Memory B cell (primary cell): Measurements from ENCODE around the gene CD302.
"Not testable (repeated sequence)": the region's sequence is repeated elsewhere in the genome, so short reads cannot be mapped to it uniquely, and the experiment has no call there.

ENCODE experiments used
- ATAC-seq: fragments of 150-1000 bp; cut with Tn5 transposase; 2 replicates; pipeline ENCODE4 v1.10.0; 2021; ENCODE audit warnings: low read depth, mild to moderate bottlenecking, moderate library complexity
- DNase-seq, 2 donors: peaks; one replicate each; pipeline ENCODE4 v3.0.0; 2022; ENCODE audit warnings: low spot score in 2 of 2
- H3K27ac Mint-ChIP-seq: one replicate; pipeline ENCODE4 v1.8.0; 2022; ENCODE audit warnings: mild to moderate bottlenecking, moderate library complexity, mixed read lengths
- H3K27me3 Mint-ChIP-seq: one replicate; pipeline ENCODE4 v1.8.0; 2022; ENCODE audit warnings: mixed read lengths
- H3K36me3 Mint-ChIP-seq: one replicate; pipeline ENCODE4 v1.8.0; 2022; ENCODE audit warnings: mild to moderate bottlenecking, mixed read lengths
- H3K4me1 Mint-ChIP-seq: one replicate; pipeline ENCODE4 v1.8.0; 2022; ENCODE audit warnings: mixed read lengths
- H3K4me3 Mint-ChIP-seq: one replicate; pipeline ENCODE4 v1.8.0; 2022; ENCODE audit warnings: mild to moderate bottlenecking, moderate library complexity, mixed read lengths
- H3K9me3 Mint-ChIP-seq: one replicate; pipeline ENCODE4 v1.8.0; 2022; ENCODE audit warnings: mixed read lengths

The CD302 gene

DNA sequence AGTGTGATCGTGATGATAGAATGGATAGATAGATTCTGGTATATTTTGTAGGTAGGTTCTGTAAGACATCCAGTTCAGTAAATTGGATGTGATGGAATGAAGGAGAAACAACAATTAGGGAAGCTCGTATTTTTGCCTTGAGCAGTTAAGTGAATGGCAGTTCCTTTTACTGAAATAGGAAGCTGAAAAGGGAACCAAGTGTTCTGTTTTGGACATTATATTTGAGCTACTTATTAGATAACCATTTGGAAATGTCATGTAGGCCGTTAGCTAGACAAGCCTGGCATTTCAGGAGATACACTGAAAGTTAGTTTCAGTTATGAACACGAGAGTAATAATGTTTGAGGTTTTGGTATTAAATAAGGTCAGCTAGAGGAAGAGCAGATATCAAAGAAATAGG, 44.2 kb downstream of the CD302 start:
- H3K4me1 Mint-ChIP-seq, result peaks cover 3% of the 10 kb centered on the region
- H3K4me3 Mint-ChIP-seq, result no peak overlapping the region
- peaks cover 18% of the 10 kb centered on the region for H3K36me3 Mint-ChIP-seq
- DNase-seq (no peak), ATAC-seq (no peak)
- H3K27ac Mint-ChIP-seq, result no peak overlapping the region
- H3K9me3 Mint-ChIP-seq, result no peaks in the 10 kb centered on the region
- no peaks in the 10 kb centered on the region for H3K27me3 Mint-ChIP-seq

DNA sequence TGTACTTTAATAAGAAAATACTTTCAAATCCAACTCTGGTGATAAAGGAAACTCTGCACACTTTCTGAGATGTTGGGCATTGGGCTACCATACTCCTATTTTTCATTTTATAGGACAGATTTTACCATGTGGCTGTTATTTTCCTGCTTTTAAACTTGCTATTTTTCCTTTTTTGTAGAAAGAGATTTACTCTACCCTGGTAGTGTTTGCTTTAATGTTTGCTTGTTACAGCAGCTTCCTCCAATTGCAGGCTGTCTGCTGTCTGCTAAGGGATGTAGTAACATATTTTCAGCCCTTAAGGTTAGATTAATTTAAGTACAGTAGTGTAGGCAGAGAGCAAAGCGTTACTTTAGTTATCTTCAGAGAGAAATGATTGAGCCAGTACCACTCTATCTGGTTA, 47.1 kb downstream of the CD302 start:
- H3K4me3 Mint-ChIP-seq, result no peak overlapping the region
- peaks cover 3% of the 10 kb centered on the region for H3K4me1 Mint-ChIP-seq
- no peaks in the 10 kb centered on the region for H3K9me3 Mint-ChIP-seq
- no peaks in the 10 kb centered on the region for H3K27me3 Mint-ChIP-seq
- peaks cover 22% of the 10 kb centered on the region for H3K36me3 Mint-ChIP-seq
- no peak overlapping the region for H3K27ac Mint-ChIP-seq
- DNase-seq (no peak), ATAC-seq (no peak)

DNA sequence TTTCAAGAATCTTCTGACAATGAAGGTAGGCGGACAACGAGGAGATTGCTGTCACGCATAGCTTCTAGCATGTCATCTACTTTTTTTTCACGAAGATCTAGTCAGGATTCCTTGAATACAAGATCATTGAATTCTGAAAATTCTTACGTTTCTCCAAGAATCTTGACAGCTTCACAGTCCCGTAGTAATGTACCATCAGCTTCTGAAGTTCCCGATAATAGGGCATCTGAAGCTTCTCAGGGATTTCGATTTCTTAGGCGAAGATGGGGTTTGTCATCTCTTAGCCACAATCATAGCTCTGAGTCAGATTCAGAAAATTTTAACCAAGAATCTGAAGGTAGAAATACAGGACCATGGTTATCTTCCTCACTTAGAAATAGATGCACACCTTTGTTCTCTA, 49.9 kb downstream of the CD302 start:
- Mint-ChIP-seq H3K4me3 (no peak overlapping the region), H3K9me3 (no peaks in the 10 kb centered on the region), H3K27ac (no peak overlapping the region), H3K27me3 (no peaks in the 10 kb centered on the region), H3K4me1 (peaks cover 3% of the 10 kb centered on the region), H3K36me3 (peaks cover 36% of the 10 kb centered on the region)
- ATAC-seq (no peak), DNase-seq (no peak)

GRCh38 chr2:159745237-159745636, 52.8 kb downstream of the CD302 start:
- not testable (repeated sequence) for ATAC-seq, H3K27me3 Mint-ChIP-seq, DNase-seq, H3K4me3 Mint-ChIP-seq, H3K4me1 Mint-ChIP-seq, H3K9me3 Mint-ChIP-seq, H3K27ac Mint-ChIP-seq
- peaks cover 29% of the 10 kb centered on the region for H3K36me3 Mint-ChIP-seq

DNA sequence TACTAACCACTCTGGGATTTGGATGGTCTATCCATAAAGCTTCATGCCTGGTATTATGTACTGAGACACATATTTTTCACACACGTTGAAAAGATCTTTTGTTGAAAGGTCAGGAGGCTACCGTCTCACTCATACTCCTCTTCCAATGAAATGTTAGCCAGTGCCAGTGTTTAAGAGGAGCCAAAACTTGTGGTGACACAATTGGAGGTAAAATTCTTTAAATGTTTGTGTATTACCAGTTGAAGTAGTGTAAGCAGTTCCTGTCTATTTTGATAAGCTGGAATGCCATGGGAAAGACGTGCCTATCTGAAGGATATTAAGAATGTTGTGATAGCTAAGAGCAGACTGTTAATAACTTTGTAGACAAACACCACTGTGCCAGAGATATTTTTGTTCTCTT, 53.6 kb downstream of the CD302 start:
- H3K36me3 Mint-ChIP-seq, result peaks cover 33% of the 10 kb centered on the region

GRCh38 chr2:159742846-159743245, 55.2 kb downstream of the CD302 start:
- DNase-seq (no peak), ATAC-seq (no peak)
- H3K36me3 Mint-ChIP-seq, result peaks cover 28% of the 10 kb centered on the region
- peak overlapping the region; percentile 50 for H3K27ac Mint-ChIP-seq
- no peak overlapping the region for H3K4me3 Mint-ChIP-seq
- H3K4me1 Mint-ChIP-seq, result peaks cover 6% of the 10 kb centered on the region
- no peaks in the 10 kb centered on the region for H3K27me3 Mint-ChIP-seq
- no peaks in the 10 kb centered on the region for H3K9me3 Mint-ChIP-seq

More for the DNA sequence above, 53.6 kb downstream of the CD302 start:
- DNase-seq (no peak), ATAC-seq (no peak)
- H3K27ac Mint-ChIP-seq, result no peak overlapping the region
- H3K4me1 Mint-ChIP-seq, result peaks cover 4% of the 10 kb centered on the region
- no peak overlapping the region for H3K4me3 Mint-ChIP-seq
- no peaks in the 10 kb centered on the region for H3K9me3 Mint-ChIP-seq
- no peaks in the 10 kb centered on the region for H3K27me3 Mint-ChIP-seq

DNA sequence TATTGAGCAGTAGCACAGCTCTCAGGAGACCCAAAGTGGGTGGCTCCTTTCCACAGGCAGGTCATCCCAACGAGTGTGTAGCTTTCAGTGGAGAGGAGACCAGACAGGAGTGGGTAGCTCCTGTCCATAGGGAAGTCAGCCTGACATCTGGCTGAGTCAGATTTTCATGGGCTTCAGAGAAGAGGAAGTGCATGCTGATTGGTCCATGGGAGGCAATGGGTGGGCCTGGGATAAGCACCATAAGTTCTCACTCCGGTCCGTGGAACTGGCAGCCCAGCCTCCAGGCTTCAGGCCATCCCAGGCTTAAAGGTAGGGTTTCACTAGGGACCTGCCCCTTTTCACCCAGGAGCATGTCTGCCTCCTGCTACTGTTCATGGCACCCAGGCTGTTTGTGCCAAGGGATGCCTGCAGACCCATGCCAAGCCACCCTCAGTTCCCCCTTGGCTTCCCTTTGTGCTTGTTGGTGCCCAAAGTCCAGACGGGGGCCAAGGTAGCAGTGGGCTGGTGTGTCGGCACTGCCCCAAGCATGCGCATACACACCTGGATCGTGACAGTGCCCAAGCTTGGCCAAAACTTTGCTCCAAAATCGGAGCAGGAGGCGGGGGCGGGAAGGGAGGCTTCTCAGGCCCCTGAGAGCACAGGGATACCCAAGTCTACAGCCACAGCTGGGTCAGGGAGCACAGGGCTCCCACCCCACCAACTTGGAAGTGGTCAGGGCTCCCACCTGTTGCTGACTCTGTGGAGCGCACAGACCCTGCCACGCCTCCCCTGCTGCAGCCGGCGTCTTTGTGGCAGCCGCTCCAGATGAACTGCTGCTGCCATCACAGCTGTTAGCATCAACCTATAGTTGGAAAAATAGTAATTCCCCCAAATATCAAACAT, 59.3 kb downstream of the CD302 start:
- ATAC-seq (no peak), DNase-seq (no peak)
- no peak overlapping the region for H3K4me3 Mint-ChIP-seq
- no peaks in the 10 kb centered on the region for H3K27me3 Mint-ChIP-seq
- peaks cover 8% of the 10 kb centered on the region for H3K4me1 Mint-ChIP-seq
- no peaks in the 10 kb centered on the region for H3K9me3 Mint-ChIP-seq
- peaks cover 26% of the 10 kb centered on the region for H3K36me3 Mint-ChIP-seq
- no peak overlapping the region for H3K27ac Mint-ChIP-seq

GRCh38 chr2:159737917-159738296, 60.1 kb downstream of the CD302 start:
- Mint-ChIP-seq H3K36me3 (peaks cover 20% of the 10 kb centered on the region), H3K4me3 (no peak overlapping the region), H3K27me3 (no peaks in the 10 kb centered on the region), H3K4me1 (peaks cover 8% of the 10 kb centered on the region), H3K9me3 (no peaks in the 10 kb centered on the region), H3K27ac (no peak overlapping the region)
- DNase-seq (no peak), ATAC-seq (no peak)

DNA sequence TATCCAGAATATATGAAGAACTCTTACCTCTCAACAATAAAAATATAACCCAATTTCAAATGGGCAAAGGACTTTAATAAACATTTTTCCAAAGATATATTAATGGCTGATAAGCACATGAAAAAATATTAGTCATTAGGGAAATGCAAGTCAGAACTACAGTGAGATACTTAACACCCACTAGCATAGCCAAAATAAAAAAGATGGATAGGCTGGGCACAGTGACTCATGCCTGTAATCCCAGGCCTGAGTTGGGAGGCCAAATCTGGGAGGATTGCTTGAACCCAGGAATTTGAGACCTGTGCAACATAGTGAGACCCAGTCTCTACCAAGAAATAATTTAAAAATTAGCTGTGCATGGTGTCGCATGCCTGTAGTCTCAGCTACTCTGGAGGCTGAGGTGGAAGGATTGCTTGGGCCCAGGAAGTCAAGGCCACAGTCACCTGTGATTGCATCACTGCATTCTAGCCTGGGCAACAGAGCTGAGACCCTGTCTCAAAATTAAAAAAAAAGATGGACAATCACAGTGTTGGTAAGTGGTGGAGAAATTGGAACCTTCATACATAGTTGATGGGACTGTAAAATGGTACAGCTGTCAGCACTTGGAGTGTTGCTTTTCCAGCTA, 60.6 kb downstream of the CD302 start:
- Mint-ChIP-seq H3K36me3 (peaks cover 20% of the 10 kb centered on the region), H3K4me1 (peaks cover 8% of the 10 kb centered on the region), H3K27me3 (no peaks in the 10 kb centered on the region), H3K27ac (no peak overlapping the region), H3K4me3 (no peak overlapping the region), H3K9me3 (no peaks in the 10 kb centered on the region)
- DNase-seq (no peak), ATAC-seq (no peak)

- Mint-ChIP-seq H3K36me3 (peaks cover 19% of the 10 kb centered on the region), H3K27ac (no peak overlapping the region), H3K4me3 (no peak overlapping the region), H3K4me1 (peaks cover 8% of the 10 kb centered on the region), H3K27me3 (no peaks in the 10 kb centered on the region), H3K9me3 (no peaks in the 10 kb centered on the region)
- DNase-seq (no peak), ATAC-seq (no peak)
Measured at GRCh38 chr2:159736048-159736447, 62.0 kb downstream of the CD302 start.

DNA sequence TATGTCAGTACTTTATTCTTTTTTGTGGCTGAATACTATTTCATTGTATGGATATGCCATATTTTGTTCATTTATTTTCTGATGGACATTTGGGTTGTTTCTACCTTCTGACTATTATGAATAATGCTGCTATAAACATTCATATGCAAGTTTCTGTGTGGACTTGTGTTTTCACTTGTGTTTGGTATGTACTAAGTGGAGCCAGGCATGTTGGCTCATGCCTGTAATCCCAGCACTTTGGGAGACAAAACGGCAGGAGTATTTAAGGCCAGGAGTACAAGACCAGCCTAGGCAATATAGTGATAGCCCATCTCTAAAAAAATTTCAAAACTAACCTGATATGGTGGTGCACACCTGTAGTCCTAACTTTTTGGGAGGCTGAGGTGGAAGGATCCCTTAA, 62.4 kb downstream of the CD302 start:
- no peak for ATAC-seq
- Mint-ChIP-seq H3K9me3 (no peaks in the 10 kb centered on the region), H3K27me3 (no peaks in the 10 kb centered on the region), H3K36me3 (peaks cover 23% of the 10 kb centered on the region), H3K4me3 (no peak overlapping the region), H3K4me1 (peaks cover 8% of the 10 kb centered on the region), H3K27ac (no peak overlapping the region)
- no peak for DNase-seq

DNA sequence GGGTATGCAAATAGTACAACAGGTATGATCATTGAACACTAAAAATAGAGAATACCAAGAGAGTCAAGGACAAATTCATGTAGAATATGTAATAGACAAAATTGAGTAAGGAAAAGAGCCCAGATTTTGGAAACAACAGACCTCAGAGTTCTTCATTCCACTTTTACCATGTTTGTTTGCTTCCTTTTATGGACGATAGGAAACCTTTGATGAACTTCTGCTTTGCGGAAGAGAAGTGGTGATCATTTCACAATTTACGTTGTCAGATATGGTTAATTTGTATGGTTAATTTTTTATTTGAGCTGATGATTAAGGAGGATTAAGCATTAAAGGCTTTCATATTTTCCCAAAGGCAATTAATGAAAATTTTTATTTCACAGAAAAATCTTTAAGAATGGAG, 69.4 kb downstream of the CD302 start:
- H3K27ac Mint-ChIP-seq, result peak overlapping the region; percentile 38
- no peaks in the 10 kb centered on the region for H3K27me3 Mint-ChIP-seq
- DNase-seq (no peak), ATAC-seq (no peak)
- no peak overlapping the region for H3K4me3 Mint-ChIP-seq
- peaks cover 1% of the 10 kb centered on the region for H3K9me3 Mint-ChIP-seq
- peaks cover 31% of the 10 kb centered on the region for H3K36me3 Mint-ChIP-seq
- peaks cover 23% of the 10 kb centered on the region for H3K4me1 Mint-ChIP-seq

- DNase-seq, result no peak
- peak overlapping the region; percentile 24 for H3K27ac Mint-ChIP-seq
Measured at GRCh38 chr2:159725713-159726112, 72.3 kb downstream of the CD302 start.

DNA sequence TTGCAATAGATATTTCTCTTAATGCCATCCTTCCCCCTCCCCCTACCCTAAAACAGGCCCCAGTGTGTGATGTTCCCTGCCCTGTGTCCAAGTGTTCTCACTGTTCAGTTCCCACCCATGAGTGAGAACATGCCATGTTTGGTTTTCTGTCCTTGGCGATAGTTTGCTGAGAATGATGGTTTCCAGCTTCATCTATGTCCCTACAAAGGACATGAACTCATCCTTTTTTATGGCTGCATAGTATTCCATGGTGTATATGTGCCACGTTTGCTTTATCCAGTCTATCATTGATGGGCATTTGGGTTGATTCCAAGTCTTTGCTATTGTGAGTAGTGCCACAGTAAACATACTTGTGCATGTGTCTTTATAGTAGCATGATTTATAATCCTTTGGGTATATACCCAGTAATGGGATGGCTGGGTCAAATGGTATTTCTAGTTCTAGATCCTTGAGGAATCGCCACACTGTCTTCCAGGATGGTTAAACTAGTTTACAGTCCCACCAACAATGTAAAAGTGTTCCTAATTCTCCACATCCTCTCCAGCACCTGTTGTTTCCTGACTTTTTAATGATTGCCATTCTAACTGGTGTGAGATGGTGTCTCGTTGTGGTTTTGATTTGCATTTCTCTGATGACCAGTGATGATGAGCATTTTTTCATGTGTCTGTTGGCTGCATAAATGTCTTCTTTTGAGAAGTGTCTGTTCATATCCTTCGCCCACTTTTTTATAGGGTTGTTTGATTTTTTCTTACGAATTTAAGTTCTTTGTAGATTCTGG, 73.0 kb downstream of the CD302 start:
- H3K9me3 Mint-ChIP-seq, ATAC-seq, H3K4me3 Mint-ChIP-seq, H3K27me3 Mint-ChIP-seq, DNase-seq, H3K27ac Mint-ChIP-seq: not testable (repeated sequence)
- Mint-ChIP-seq H3K36me3 (peaks cover 32% of the 10 kb centered on the region), H3K4me1 (peaks cover 43% of the 10 kb centered on the region)

More at GRCh38 chr2:159725713-159726112, 72.3 kb downstream of the CD302 start:
- Mint-ChIP-seq H3K4me1 (peaks cover 39% of the 10 kb centered on the region), H3K9me3 (peaks cover 1% of the 10 kb centered on the region), H3K27me3 (no peaks in the 10 kb centered on the region), H3K4me3 (no peak overlapping the region), H3K36me3 (peaks cover 28% of the 10 kb centered on the region)
- no peak for ATAC-seq
